ENCODE results near the gene SLC40A1.

SLC40A1 gene

GRCh38 chr2:189613077-189613636 lies 32.6 kb upstream of the SLC40A1 start:
- peak; percentile 54 for DNase-seq (ENCODE audit: low read depth, low spot score)
- ChIA-PET CTCF (interaction anchor here (0.9 kb wide), 1 partner anchor 48 kb away, joined by 5 read pairs; no protein-coding TSS in a partner anchor), POLR2A (no interaction called here)
- no peak for TF ChIP-seq CTCF (IDR thresholded peaks at IDR 0.05; ENCODE audit: insufficient read depth, low read length, missing control alignments)
- peak overlapping the region; percentile 21; the same call in 1 of the 2 replicates for H3K4me3 ChIP-seq (ENCODE audit: low read depth, low read length)

GRCh38 chr2:189610700-189611099 lies 30.1 kb upstream of the SLC40A1 start:
- CTCF ChIA-PET: no interaction called here

GRCh38 chr2:189609853-189610252 lies 29.3 kb upstream of the SLC40A1 start:
- CTCF ChIA-PET: no interaction called here
- no peak overlapping the region for H3K4me3 ChIP-seq (ENCODE audit: low read depth, low read length)
- DNase-seq (ENCODE audit: low read depth, low spot score): no peak
- POLR2A ChIA-PET: interaction anchor here (0.7 kb wide), 1 partner anchor 70 kb away, joined by 3 read pairs; no protein-coding TSS in a partner anchor
- no peak for TF ChIP-seq CTCF (IDR thresholded peaks at IDR 0.05; ENCODE audit: insufficient read depth, low read length, missing control alignments)

More at GRCh38 chr2:189610700-189611099, 30.1 kb upstream of the SLC40A1 start:
- POLR2A ChIA-PET: no interaction called here
- H3K4me3 ChIP-seq (ENCODE audit: low read depth, low read length): no peak overlapping the region
- no peak for DNase-seq (ENCODE audit: low read depth, low spot score)
- no peak for TF ChIP-seq CTCF (IDR thresholded peaks at IDR 0.05; ENCODE audit: insufficient read depth, low read length, missing control alignments)

GRCh38 chr2:189609423-189609816 lies 28.8 kb upstream of the SLC40A1 start:
- ChIA-PET POLR2A (interaction anchor here (0.7 kb wide), 1 partner anchor 70 kb away, joined by 3 read pairs; no protein-coding TSS in a partner anchor), CTCF (no interaction called here)
- no peak for DNase-seq (ENCODE audit: low read depth, low spot score)
- no peak for TF ChIP-seq CTCF (IDR thresholded peaks at IDR 0.05; ENCODE audit: insufficient read depth, low read length, missing control alignments)
- no peak overlapping the region for H3K4me3 ChIP-seq (ENCODE audit: low read depth, low read length)

GRCh38 chr2:189608795-189609422 lies 28.3 kb upstream of the SLC40A1 start:
- POLR2A ChIA-PET: no interaction called here
- DNase-seq (ENCODE audit: low read depth, low spot score): no peak
- CTCF ChIA-PET: interaction anchor here (0.9 kb wide), 1 partner anchor 9 kb away, joined by 3 read pairs; no protein-coding TSS in a partner anchor
- TF ChIP-seq CTCF (IDR thresholded peaks at IDR 0.05; ENCODE audit: insufficient read depth, low read length, missing control alignments): no peak
- no peak overlapping the region for H3K4me3 ChIP-seq (ENCODE audit: low read depth, low read length)

- DNase-seq (ENCODE audit: low read depth, low spot score): no peak
- ChIA-PET POLR2A (no interaction called here), CTCF (interaction anchor here (0.9 kb wide), 1 partner anchor 10 kb away, joined by 3 read pairs; no protein-coding TSS in a partner anchor)
- no peak for TF ChIP-seq CTCF (IDR thresholded peaks at IDR 0.05; ENCODE audit: insufficient read depth, low read length, missing control alignments)
- H3K4me3 ChIP-seq (ENCODE audit: low read depth, low read length): no peak overlapping the region
Measured at GRCh38 chr2:189608170-189608569, 27.6 kb upstream of the SLC40A1 start.

Data from AG04449 (cell line).